ENCODE measurements around the gene GRAMD4.
A peak's percentile ranks its signal among the peaks of the same experiment; 100 is the strongest.

GRAMD4 gene

GRCh38 chr22:46678003-46678657 lies 57.9 kb downstream of the GRAMD4 start:
- peaks cover 31% of the 10 kb centered on the region for H3K4me1 Mint-ChIP-seq
- peaks cover 49% of the 10 kb centered on the region for H3K36me3 Mint-ChIP-seq
- H3K4me3 Mint-ChIP-seq = no peak overlapping the region
- H3K27ac Mint-ChIP-seq = peak overlapping the region; percentile 79
- DNase-seq (ENCODE audit: low spot score in 2 of 2) (no peak), ATAC-seq (no peak)
- no peaks in the 10 kb centered on the region for H3K9me3 Mint-ChIP-seq

GRCh38 chr22:46678785-46679700 lies 58.9 kb downstream of the GRAMD4 start:
- Mint-ChIP-seq H3K9me3 (no peaks in the 10 kb centered on the region), H3K36me3 (peaks cover 50% of the 10 kb centered on the region), H3K4me3 (no peak overlapping the region), H3K4me1 (peaks cover 22% of the 10 kb centered on the region), H3K27ac (no peak overlapping the region)
- no peak for DNase-seq (ENCODE audit: low spot score in 2 of 2)
- ATAC-seq = no peak

- DNase-seq (ENCODE audit: low spot score in 2 of 2) = no peak
- Mint-ChIP-seq H3K27ac (peak overlapping the region; percentile 17), H3K9me3 (no peaks in the 10 kb centered on the region), H3K4me1 (peaks cover 15% of the 10 kb centered on the region), H3K4me3 (no peak overlapping the region), H3K36me3 (peaks cover 50% of the 10 kb centered on the region)
- ATAC-seq = no peak
Observed at GRCh38 chr22:46679706-46680269, 59.6 kb downstream of the GRAMD4 start.

GRCh38 chr22:46681010-46681409 lies 60.8 kb downstream of the GRAMD4 start:
- DNase-seq (ENCODE audit: low spot score in 2 of 2) (no peak), ATAC-seq (peak; percentile 72)
- H3K4me1 Mint-ChIP-seq = peaks cover 11% of the 10 kb centered on the region
- H3K9me3 Mint-ChIP-seq = no peaks in the 10 kb centered on the region
- H3K4me3 Mint-ChIP-seq = no peak overlapping the region
- H3K36me3 Mint-ChIP-seq = peaks cover 56% of the 10 kb centered on the region
- H3K27ac Mint-ChIP-seq = peak overlapping the region; percentile 61

- Mint-ChIP-seq H3K4me1 (peaks cover 11% of the 10 kb centered on the region), H3K27ac (peak overlapping the region; percentile 61), H3K9me3 (no peaks in the 10 kb centered on the region), H3K36me3 (peaks cover 64% of the 10 kb centered on the region), H3K4me3 (no peak overlapping the region)
- DNase-seq (ENCODE audit: low spot score in 2 of 2) = no peak
- ATAC-seq = no peak
Observed at GRCh38 chr22:46682011-46682731, 62.0 kb downstream of the GRAMD4 start.

GRCh38 chr22:46684706-46685105 lies 64.5 kb downstream of the GRAMD4 start:
- peak overlapping the region; percentile 32 for H3K27ac Mint-ChIP-seq
- H3K4me1 Mint-ChIP-seq = peaks cover 4% of the 10 kb centered on the region
- peaks cover 83% of the 10 kb centered on the region for H3K36me3 Mint-ChIP-seq
- H3K9me3 Mint-ChIP-seq = no peaks in the 10 kb centered on the region
- DNase-seq (ENCODE audit: low spot score in 2 of 2) (no peak), ATAC-seq (no peak)
- no peak overlapping the region for H3K4me3 Mint-ChIP-seq

GRCh38 chr22:46686221-46687047 lies 66.2 kb downstream of the GRAMD4 start:
- Mint-ChIP-seq H3K4me1 (peaks cover 4% of the 10 kb centered on the region), H3K36me3 (peaks cover 90% of the 10 kb centered on the region), H3K9me3 (no peaks in the 10 kb centered on the region), H3K4me3 (no peak overlapping the region), H3K27ac (peak overlapping the region; percentile 35)
- no peak for DNase-seq (ENCODE audit: low spot score in 2 of 2)
- ATAC-seq = no peak

- no peak overlapping the region for H3K27ac Mint-ChIP-seq
- DNase-seq (ENCODE audit: low spot score in 2 of 2) = no peak
- ATAC-seq = no peak
- H3K36me3 Mint-ChIP-seq = peaks cover 91% of the 10 kb centered on the region
- no peaks in the 10 kb centered on the region for H3K9me3 Mint-ChIP-seq
- no peak overlapping the region for H3K4me3 Mint-ChIP-seq
- H3K4me1 Mint-ChIP-seq = peaks cover 4% of the 10 kb centered on the region
Observed at GRCh38 chr22:46687048-46687444, 66.9 kb downstream of the GRAMD4 start.

GRCh38 chr22:46687460-46687859 lies 67.3 kb downstream of the GRAMD4 start:
- peaks cover 4% of the 10 kb centered on the region for H3K4me1 Mint-ChIP-seq
- ATAC-seq (no peak), DNase-seq (ENCODE audit: low spot score in 2 of 2) (no peak)
- peaks cover 95% of the 10 kb centered on the region for H3K36me3 Mint-ChIP-seq
- H3K27ac Mint-ChIP-seq = no peak overlapping the region
- no peak overlapping the region for H3K4me3 Mint-ChIP-seq
- H3K9me3 Mint-ChIP-seq = no peaks in the 10 kb centered on the region

GRCh38 chr22:46688949-46689348 lies 68.8 kb downstream of the GRAMD4 start:
- Mint-ChIP-seq H3K4me3 (no peak overlapping the region), H3K36me3 (peaks cover 100% of the 10 kb centered on the region), H3K4me1 (peaks cover 4% of the 10 kb centered on the region), H3K9me3 (no peaks in the 10 kb centered on the region), H3K27ac (peak overlapping the region; percentile 88)
- no peak for ATAC-seq
- DNase-seq (ENCODE audit: low spot score in 2 of 2) = no peak

- Mint-ChIP-seq H3K9me3 (no peaks in the 10 kb centered on the region), H3K27ac (peak overlapping the region; percentile 23), H3K4me1 (peaks cover 4% of the 10 kb centered on the region), H3K4me3 (no peak overlapping the region), H3K36me3 (peaks cover 100% of the 10 kb centered on the region)
- DNase-seq (ENCODE audit: low spot score in 2 of 2) (no peak), ATAC-seq (no peak)
Observed at GRCh38 chr22:46690146-46690545, 70.0 kb downstream of the GRAMD4 start.

- no peak for ATAC-seq
- H3K27ac Mint-ChIP-seq = no peak overlapping the region
Observed at GRCh38 chr22:46691571-46691970, 71.4 kb downstream of the GRAMD4 start.

GRCh38 chr22:46693634-46694415 lies 73.6 kb downstream of the GRAMD4 start:
- ATAC-seq (peak; percentile 53), DNase-seq (ENCODE audit: low spot score in 2 of 2) (no peak)
- Mint-ChIP-seq H3K4me1 (no peaks in the 10 kb centered on the region), H3K36me3 (peaks cover 100% of the 10 kb centered on the region), H3K9me3 (no peaks in the 10 kb centered on the region), H3K27ac (peak overlapping the region; percentile 81), H3K4me3 (no peak overlapping the region)

More at GRCh38 chr22:46691571-46691970, 71.4 kb downstream of the GRAMD4 start:
- no peak overlapping the region for H3K4me3 Mint-ChIP-seq
- DNase-seq (ENCODE audit: low spot score in 2 of 2) = no peak
- no peaks in the 10 kb centered on the region for H3K9me3 Mint-ChIP-seq
- H3K36me3 Mint-ChIP-seq = peaks cover 100% of the 10 kb centered on the region
- H3K4me1 Mint-ChIP-seq = no peaks in the 10 kb centered on the region

Data from stimulated activated effector memory CD8-positive, alpha-beta T cell treated with anti-CD3 and anti-CD28 coated beads, Interleukin-12 subunit alpha, Interleukin-12 subunit beta, amount 100 ng/mL, for 72 hours (primary cell).